ENCODE data around the gene HMGB4. TPM values are rescaled to one million over a fixed set of nuclear protein-coding genes. Genes with fewer than 3 reads are reported as not detected.

HMGB4 gene, protein sequence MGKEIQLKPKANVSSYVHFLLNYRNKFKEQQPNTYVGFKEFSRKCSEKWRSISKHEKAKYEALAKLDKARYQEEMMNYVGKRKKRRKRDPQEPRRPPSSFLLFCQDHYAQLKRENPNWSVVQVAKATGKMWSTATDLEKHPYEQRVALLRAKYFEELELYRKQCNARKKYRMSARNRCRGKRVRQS
- total RNA-seq = not detected

DNA sequence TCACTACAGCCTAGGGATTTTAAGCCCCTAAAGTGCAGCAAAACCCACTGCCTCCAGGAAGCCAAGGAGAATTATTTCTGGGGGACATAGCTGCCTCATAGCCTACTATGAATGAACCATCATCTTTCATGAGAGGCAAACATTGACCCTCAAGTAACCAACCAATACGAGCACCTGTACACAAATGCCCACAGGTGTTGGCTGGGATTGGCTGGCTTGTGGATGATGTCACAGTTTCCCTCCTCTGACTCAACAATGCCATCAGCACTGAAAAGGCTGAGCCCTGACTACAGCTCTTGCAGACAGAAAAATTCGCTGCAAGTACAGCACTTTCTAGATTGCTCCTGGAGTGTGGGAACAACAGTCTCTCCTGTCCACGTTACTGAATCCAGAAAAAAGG is at the start of gene HMGB4:
TSS of gene HMGB4 (plus strand) at position 301 of the 400 bp plus-strand sequence. CDS start 113 bp downstream, outside the sequence.
- Histone ChIP-seq H3K27me3 (no peaks in the 10 kb centered on the region), H3K4me1 (peaks cover 0 to 4% (median 0%) of the 10 kb centered on the region in 4 donors), H3K27ac (no peak within 1 kb of the TSS), H3K9me3 (peaks cover 0 to 3% (median 0%) of the 10 kb centered on the region in 4 donors), H3K36me3 (no peaks in the 10 kb centered on the region), H3K4me3 (no peak within 1 kb of the TSS)
- WGBS, 2 donors = 81 to 91% methylated on average over 3 of the region's 3 CpGs
- DNase-seq (no peak), ATAC-seq (ENCODE audit: low FRiP score in 2 of 2) (no peak)
- no peak for TF ChIP-seq POLR2A (IDR thresholded peaks at IDR 0.05)
- TF ChIP-seq EP300 (IDR thresholded peaks at IDR 0.05) = no peak
- TF ChIP-seq, protein P1, sequence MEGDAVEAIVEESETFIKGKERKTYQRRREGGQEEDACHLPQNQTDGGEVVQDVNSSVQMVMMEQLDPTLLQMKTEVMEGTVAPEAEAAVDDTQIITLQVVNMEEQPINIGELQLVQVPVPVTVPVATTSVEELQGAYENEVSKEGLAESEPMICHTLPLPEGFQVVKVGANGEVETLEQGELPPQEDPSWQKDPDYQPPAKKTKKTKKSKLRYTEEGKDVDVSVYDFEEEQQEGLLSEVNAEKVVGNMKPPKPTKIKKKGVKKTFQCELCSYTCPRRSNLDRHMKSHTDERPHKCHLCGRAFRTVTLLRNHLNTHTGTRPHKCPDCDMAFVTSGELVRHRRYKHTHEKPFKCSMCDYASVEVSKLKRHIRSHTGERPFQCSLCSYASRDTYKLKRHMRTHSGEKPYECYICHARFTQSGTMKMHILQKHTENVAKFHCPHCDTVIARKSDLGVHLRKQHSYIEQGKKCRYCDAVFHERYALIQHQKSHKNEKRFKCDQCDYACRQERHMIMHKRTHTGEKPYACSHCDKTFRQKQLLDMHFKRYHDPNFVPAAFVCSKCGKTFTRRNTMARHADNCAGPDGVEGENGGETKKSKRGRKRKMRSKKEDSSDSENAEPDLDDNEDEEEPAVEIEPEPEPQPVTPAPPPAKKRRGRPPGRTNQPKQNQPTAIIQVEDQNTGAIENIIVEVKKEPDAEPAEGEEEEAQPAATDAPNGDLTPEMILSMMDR (IDR thresholded peaks at IDR 0.05) = no peak
- TF ChIP-seq POLR2AphosphoS5 (IDR thresholded peaks at IDR 0.05) = no peak

DNA sequence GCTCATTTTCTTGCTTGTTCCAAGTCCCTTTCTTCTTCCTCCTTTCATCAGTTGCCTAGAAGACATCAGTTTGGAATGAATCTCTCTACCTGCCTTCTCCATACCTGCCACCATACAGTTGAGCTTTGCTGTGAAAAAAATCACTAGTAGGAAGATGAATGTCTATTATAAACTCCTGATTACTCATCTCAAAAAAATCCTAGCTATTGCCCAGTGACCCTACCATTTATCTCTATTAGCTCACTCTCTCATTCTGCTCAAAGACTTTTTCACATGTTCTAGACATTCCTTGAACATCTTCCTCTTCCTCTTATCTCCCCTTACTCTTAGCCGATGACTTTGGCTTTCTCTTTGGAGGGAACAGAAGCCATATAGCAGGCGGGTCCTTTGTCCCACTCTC is 49.7 kb upstream of the HMGB4 start:
- WGBS, 2 donors = 93 to 97% methylated on average over 2 of the region's 2 CpGs
- Histone ChIP-seq H3K36me3 (no peaks in the 10 kb centered on the region), H3K27me3 (no peaks in the 10 kb centered on the region), H3K9me3 (no peaks in the 10 kb centered on the region), H3K4me3 (no peak overlapping the region), H3K27ac (no peak overlapping the region), H3K4me1 (peaks cover 0 to 11% (median 1%) of the 10 kb centered on the region in 4 donors)
- no peak for TF ChIP-seq EP300 (IDR thresholded peaks at IDR 0.05)
- ATAC-seq (ENCODE audit: low FRiP score in 2 of 2) = no peak
- no peak for DNase-seq

DNA sequence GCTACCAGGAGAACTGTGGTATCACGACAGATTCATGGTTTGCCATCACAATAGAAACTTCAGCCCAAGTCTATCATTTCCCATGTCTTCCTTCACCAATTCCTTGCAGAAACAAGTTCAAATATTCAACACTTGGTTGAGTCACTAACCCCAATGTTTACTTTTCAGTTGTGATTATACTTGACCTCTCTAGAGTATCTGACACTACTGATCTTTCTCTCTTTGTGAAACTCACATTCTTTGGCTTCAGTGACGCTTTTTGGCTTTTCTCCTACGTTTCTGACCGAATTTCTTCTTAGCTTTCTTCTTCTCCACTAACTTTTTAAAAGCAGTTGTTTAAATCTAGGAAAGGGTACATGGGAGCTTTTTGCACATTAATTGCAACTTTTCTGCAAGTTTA is 48.8 kb upstream of the HMGB4 start:
- peaks cover 0 to 11% (median 1%) of the 10 kb centered on the region in 4 donors for H3K4me1 ChIP-seq
- no peaks in the 10 kb centered on the region for H3K27me3 ChIP-seq
- H3K36me3 ChIP-seq = no peaks in the 10 kb centered on the region
- TF ChIP-seq EP300 (IDR thresholded peaks at IDR 0.05) = no peak
- no peak for TF ChIP-seq POLR2A (IDR thresholded peaks at IDR 0.05)
- no peak for TF ChIP-seq POLR2AphosphoS5 (IDR thresholded peaks at IDR 0.05)
- TF ChIP-seq, protein P1 (IDR thresholded peaks at IDR 0.05) = no peak
- no peak overlapping the region for H3K27ac ChIP-seq
- no peaks in the 10 kb centered on the region for H3K9me3 ChIP-seq
- DNase-seq (no peak), ATAC-seq (ENCODE audit: low FRiP score in 2 of 2) (no peak)
- 42 to 46% methylated on average over 4 of the region's 4 CpGs for WGBS, 2 donors
- H3K4me3 ChIP-seq = no peak overlapping the region

DNA sequence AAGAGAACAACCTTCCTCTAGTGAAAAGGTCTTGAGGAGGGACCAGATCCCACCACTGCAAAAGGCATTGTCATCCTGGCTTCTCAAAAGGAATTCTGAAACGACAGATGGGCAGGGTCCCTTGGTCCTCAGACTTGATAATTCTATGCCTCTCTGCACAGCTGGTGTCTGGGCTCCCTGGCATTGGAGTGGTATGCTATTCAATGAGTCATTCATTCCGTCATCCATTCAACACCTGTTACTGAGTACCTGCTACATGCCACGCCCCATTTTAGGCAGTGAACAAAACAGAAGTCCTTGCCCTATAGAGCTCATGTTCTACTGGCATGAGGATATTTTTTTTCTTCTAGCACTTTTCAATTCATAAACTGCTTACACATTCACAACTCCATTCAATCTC is 45.8 kb upstream of the HMGB4 start:
- Histone ChIP-seq H3K4me1 (peaks cover 0 to 11% (median 1%) of the 10 kb centered on the region in 4 donors), H3K27me3 (no peaks in the 10 kb centered on the region), H3K9me3 (no peaks in the 10 kb centered on the region), H3K36me3 (no peaks in the 10 kb centered on the region), H3K27ac (no peak overlapping the region), H3K4me3 (no peak overlapping the region)
- ATAC-seq (ENCODE audit: low FRiP score in 2 of 2) = peak in 1 of 2 donors; percentile 64
- 65 to 76% methylated on average over 3 of the region's 3 CpGs for WGBS, 2 donors
- no peak for DNase-seq
- TF ChIP-seq, protein P1 (IDR thresholded peaks at IDR 0.05) = no peak
- no peak for TF ChIP-seq POLR2AphosphoS5 (IDR thresholded peaks at IDR 0.05)
- no peak for TF ChIP-seq EP300 (IDR thresholded peaks at IDR 0.05)

DNA sequence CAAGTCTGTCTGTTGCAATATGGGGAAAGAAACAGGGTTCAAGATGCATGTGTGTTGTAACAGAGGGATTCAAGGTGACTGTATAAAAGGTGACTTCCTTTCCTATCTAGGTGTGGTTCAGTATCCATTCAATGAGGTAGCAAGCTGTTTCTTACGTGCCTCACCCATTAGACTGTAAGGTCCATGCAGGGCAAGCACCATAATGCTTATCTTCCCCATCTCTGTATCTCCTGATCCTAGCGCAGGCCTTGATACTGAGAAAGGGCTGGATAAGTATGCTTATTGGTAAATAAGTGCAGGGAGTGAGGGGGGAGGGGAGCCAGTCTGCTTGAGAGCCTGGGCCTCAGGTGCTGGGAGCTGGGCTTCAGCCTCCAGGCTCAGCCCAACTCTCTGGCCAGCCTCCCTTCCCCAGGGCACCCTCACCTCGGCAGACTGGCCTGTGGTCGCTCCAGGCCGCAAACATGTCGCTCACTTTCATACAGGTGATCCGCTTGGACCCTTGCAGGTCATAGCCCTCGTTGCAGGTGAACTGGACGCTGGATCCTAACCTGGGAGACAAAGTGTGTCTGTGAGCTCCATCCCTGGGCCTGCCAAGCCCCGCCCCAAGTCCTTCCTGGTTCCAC is 44.5 kb upstream of the HMGB4 start:
- no peak overlapping the region for H3K4me3 ChIP-seq
- H3K4me1 ChIP-seq = peaks cover 0 to 11% (median 1%) of the 10 kb centered on the region in 4 donors
- no peak overlapping the region for H3K27ac ChIP-seq
- H3K36me3 ChIP-seq = no peaks in the 10 kb centered on the region
- DNase-seq (peak in 1 of 2 donors; percentile 22), ATAC-seq (ENCODE audit: low FRiP score in 2 of 2) (no peak)
- H3K9me3 ChIP-seq = no peaks in the 10 kb centered on the region
- WGBS, 2 donors = 70 to 89% methylated on average over 8 to 10 of the region's 10 CpGs
- TF ChIP-seq, protein P1 (IDR thresholded peaks at IDR 0.05) = no peak
- no peak for TF ChIP-seq POLR2A (IDR thresholded peaks at IDR 0.05)
- TF ChIP-seq EP300 (IDR thresholded peaks at IDR 0.05) = no peak
- no peak for TF ChIP-seq POLR2AphosphoS5 (IDR thresholded peaks at IDR 0.05)
- H3K27me3 ChIP-seq = no peaks in the 10 kb centered on the region

Data from upper lobe of left lung (tissue), 6 donors.